ENCODE results near the gene SLC9A6.
"Not testable (repeated sequence)": the region's sequence is repeated elsewhere in the genome, so short reads cannot be mapped to it uniquely, and the experiment has no call there.

SLC9A6 gene

DNA sequence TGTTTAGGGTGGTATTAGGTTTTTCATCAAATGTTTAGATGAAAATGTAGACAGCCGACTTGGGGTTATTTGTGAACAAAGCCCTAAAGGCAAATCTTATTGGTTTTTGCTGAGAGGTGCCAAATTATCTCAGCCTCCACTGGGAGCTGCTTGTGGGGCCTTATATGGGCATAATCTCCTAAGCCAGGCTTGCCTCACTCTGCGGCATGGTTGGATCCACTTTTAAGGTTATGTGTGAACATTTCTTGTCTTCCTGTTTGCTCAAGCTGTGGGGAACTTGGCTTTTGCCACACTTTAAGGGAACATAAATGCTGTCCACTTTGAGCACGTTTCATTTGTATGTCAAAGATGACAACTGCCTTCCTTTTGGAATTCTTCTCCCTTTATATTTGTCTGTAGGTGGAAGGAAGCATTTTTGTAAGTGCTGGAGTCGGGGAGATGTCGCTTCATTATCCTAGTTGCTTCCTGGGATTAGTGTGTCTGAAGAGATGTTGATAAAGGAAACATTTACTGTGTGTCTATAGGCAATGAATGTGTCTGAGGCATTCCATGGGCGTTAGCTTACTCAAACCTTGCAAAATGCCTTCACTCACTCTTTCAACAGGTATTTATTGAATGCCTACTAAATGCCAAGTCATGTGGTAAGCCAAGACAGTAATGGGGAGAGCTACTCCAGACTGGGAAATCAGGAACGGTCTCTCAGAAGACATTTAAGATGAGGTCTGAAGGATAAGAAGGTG, 78.3 kb downstream of the SLC9A6 start:
- no peak for DNase-seq (ENCODE audit: low read depth in 2 of 2)

DNA sequence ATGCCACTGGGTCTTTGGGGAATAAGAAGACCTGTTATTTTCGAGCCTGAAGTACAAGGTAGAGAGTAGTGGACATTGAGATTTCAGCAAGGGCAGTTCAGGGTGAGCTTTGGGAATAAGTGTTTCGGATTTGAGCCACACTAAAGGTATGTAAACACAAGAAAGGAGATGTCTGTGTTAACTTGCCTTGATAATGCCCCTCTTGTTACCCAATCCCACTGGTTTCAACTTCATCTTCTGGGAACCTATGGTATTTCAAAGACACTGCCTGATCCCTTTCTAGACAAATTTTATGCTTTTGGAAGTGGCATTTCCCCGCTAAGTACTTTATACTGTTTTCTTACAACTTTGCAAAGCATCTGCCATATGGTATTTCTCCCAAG, 79.4 kb downstream of the SLC9A6 start:
- DNase-seq (ENCODE audit: low read depth in 2 of 2): no peak

DNA sequence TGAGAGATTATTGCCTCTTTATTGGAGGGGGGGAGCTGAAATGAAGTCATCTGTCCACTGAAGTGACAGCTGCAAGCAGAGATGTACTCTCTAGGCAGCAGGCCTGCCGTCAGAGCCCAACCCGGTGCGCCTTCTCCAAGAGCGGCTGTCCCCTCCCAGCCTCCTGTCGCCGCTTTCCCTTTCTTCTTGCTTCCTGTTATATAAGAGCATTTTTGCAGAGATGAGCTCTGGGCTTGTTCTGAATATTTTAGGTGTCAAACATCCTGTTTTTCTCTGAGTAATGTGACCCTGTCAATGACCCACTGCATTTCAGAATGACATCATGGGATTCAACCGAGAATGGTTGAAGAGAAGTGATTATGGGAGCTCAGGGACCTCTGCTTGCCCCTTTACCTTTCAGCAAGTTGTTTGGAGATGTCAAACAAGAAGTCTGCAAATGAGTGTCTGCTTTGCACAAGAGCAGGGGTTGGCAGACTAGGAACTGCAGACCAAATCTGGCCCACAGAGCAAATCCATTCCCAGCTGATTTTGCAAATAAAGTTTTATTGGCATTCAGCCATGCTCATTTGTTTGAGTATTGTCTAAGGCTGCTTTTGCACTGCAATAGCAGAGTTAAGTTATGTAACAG, 79.9 kb downstream of the SLC9A6 start:
- peak; percentile 50 for DNase-seq (ENCODE audit: low read depth in 2 of 2)

DNA sequence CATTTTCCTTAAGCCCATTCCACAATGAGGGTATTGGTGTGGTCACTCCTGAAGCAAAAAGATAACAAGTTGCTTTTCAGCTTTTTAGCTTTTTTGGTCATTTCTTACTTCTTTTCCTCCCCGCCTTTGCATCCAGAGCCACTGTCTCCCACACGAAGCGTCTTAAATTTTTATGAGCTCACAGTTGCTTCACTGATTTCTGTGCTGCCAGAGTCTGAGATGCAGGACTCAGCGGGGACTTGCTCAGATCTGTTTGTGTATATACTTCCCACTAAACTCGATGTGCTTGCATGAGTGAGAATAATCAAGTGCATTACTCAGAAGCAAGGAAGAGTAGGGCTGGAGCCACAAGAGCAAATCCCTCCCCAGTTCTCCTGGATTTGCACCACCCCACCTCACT, 81.9 kb downstream of the SLC9A6 start:
- no peak for DNase-seq (ENCODE audit: low read depth in 2 of 2)

DNA sequence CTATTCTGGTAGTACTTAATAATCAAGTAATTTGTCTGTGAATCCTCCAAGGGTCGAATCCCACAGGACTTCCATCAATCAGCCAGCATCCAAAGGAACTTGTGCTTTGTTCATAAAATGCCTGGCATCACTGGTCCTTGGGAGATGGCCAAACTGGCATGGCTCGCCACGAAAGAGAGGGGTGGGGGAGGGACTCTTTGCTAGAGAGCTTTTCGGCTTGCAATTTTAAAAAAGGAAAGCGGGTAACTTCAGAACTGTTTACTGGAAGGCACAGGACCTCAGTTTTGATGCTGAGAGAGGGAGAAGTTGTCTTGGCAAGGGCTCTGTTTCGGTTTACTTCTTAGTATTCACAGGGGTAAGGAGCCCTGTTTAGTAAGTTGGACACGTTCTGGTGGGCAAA, 82.7 kb downstream of the SLC9A6 start:
- DNase-seq (ENCODE audit: low read depth in 2 of 2): no peak

DNA sequence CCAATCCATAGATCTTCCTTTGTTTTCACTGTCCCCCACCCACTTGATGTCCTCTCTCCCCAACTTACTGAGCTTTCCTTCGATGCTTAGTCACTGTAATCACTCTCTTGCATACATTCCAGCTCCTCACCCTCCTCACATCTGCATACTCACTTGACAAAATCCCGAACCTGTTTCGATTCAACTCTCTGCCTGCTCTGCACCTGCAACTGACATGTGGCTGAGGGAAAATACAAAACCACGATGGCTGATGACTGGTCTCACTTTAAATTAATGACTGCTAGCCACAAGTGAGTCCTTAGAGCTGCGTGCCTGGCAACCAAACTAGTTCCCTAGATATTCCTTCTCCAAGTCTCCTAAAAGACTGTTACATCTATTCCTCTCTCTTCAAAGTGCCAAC, 91.7 kb downstream of the SLC9A6 start:
- DNase-seq (ENCODE audit: low read depth in 2 of 2): no peak

DNA sequence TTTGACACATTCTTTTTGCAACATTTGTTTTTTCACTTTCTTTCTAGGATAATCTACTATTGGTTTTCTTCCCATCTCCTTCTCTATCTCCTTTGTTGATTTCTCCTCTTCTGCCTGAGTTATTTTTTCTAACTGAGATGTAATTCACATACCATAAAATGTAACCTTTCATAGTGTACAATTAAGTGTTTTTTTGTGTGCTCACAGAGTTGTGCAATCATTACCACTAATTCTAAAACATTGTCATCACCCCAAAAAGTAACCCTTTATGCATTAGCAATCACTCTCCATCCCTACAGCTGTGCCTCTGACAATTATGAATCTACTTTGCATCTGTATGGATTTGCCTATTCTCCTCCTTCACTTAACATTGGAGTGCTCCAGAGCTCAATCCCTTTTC, 95.5 kb downstream of the SLC9A6 start:
- no peak for DNase-seq (ENCODE audit: low read depth in 2 of 2)

DNA sequence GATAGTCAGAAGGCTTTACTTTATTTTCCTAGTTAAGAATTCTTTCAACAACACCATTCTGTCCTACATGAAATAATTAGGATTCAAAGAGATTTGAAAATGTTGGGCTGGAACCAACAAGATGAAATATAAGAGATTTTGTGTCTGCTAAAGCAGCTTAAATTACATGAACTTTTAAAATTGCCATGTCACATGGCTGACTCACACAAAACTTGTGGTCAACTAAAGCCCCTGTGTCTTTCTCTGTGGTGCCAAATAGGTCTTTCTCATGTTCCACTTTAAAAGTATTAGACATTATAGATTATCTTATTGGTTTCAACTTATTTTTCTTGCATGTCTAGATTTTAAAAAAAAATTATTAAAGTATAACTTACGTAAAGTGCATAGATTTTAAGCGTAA, 101.3 kb downstream of the SLC9A6 start:
- DNase-seq (ENCODE audit: low read depth in 2 of 2): no peak

DNA sequence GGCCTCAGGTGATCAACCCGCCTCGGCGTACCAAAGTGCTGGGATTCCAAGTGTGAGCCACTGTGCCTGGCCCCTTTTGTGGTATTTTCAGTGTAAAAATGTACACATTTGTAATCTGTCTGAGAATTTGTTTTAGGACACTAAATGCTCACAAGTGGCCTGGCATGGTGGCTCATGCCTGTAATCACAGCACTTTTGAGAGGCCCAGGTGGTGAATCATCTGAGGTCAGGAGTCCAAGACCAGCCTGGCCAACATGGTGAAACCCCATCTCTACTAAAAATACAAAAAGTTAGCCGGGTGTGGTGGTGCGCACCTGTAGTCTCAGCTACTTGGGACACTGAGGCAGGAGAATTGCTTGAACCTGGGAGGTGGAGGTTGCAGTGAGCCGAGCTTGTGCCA, 106.7 kb downstream of the SLC9A6 start:
- DNase-seq (ENCODE audit: low read depth in 2 of 2): not testable (repeated sequence)

DNA sequence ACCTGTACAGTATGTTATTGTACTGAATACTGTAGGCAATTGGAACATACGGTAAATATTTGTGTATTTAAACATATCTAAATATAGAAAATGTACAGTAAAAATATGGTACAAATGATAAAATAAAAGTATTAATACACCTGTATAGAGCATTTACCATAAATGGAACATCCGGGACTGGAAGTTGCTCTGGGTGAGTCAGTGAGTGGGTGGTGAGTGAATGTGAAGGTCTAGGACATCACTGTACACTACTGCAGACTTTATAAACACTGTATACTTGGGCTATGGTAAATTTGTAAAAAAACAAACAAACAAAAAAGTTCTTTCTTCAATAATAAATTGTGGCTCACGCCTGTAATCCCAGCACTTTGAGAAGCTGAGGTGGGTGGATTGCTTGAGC, 109.7 kb downstream of the SLC9A6 start:
- no peak for DNase-seq (ENCODE audit: low read depth in 2 of 2)

All from fibroblast of skin of left biceps (primary cell).